H1 (cell line): ENCODE data around the gene MIPOL1. TPM values are rescaled to one million over a fixed set of nuclear protein-coding genes. Genes with fewer than 3 reads are reported as not detected.

Experiments
- CTCF ChIA-PET: fragments of 300-600 bp; sonication (Branson Sonifier 250); formaldehyde crosslinking; loops from one replicate; lab custom pipeline; 2021; ENCODE audit not compliant: partially characterized antibody; lab: Charles Lee
- POLR2A ChIA-PET: fragments of 300-600 bp; sonication (Branson Sonifier 250); formaldehyde crosslinking; loops from one replicate; lab custom pipeline; 2021; ENCODE audit warnings: inconsistent platforms; ENCODE audit not compliant: partially characterized antibody; lab: Charles Lee
- DNase-seq, 2 experiments: peaks; one replicate each; pipeline versions ENCODE4 v3.0.0 to v3.0.0-alpha.2; 2010 to 2022; ENCODE audit warnings: low spot score in 2 of 2, low read depth in 1 of 2, mixed read lengths in 1 of 2
- FAIRE-seq: peaks from 2 replicates; lab custom pipeline; 2011; peaks lifted over from hg19 to GRCh38; lab: Jason Lieb, UNC
- H2AFZ ChIP-seq: 2 replicates; pipeline ENCODE4 v1.8.1; 2012; ENCODE audit warnings: low read length, inconsistent platforms
- H2AK5ac ChIP-seq: 2 replicates; pipeline ENCODE4 v1.6.1; 2013; ENCODE audit warnings: low read depth, low read length
- H2BK120ac ChIP-seq: replicated peaks from 2 replicates; pipeline ENCODE3; 2013; ENCODE audit warnings: low read depth, low read length, inconsistent platforms
- H2BK12ac ChIP-seq: 2 replicates; pipeline ENCODE4 v1.6.1; 2013; ENCODE audit warnings: low read depth, low read length
- H2BK15ac ChIP-seq: 2 replicates; pipeline ENCODE4 v1.6.1; 2013; ENCODE audit warnings: low read length
- H2BK20ac ChIP-seq: 2 replicates; pipeline ENCODE4 v1.6.1; 2013; ENCODE audit warnings: low read length
- H2BK5ac ChIP-seq: 2 replicates; pipeline ENCODE4 v1.6.1; 2013; ENCODE audit warnings: low read depth, low read length
- H3K14ac ChIP-seq: 2 replicates; pipeline ENCODE4 v1.6.1; 2013; ENCODE audit warnings: inconsistent platforms; ENCODE audit not compliant: insufficient read length
- H3K18ac ChIP-seq: 2 replicates; pipeline ENCODE4 v1.6.1; 2013; ENCODE audit warnings: low read length; ENCODE audit errors: extremely low read depth
- H3K23ac ChIP-seq: 2 replicates; pipeline ENCODE4 v1.6.1; 2013; ENCODE audit warnings: inconsistent platforms; ENCODE audit not compliant: insufficient read length
- H3K23me2 ChIP-seq: 2 replicates; pipeline ENCODE4 v1.6.1; 2013; ENCODE audit warnings: low read depth, low read length
- H3K27ac ChIP-seq: 2 replicates; pipeline ENCODE4 v1.6.1; 2011; ENCODE audit warnings: low read depth, low read length, inconsistent platforms
- H3K27me3 ChIP-seq, 4 experiments: replicated peaks in 1 of 4; 1 replicate in 1 of 4; 2 replicates in 3 of 4; pipeline versions ENCODE4 v1.6.1 to v1.8.1; 2011 to 2013; ENCODE audit warnings: low read length in 3 of 4, mild to moderate bottlenecking in 3 of 4, inconsistent platforms in 2 of 4, mixed read lengths in 2 of 4, moderate library complexity in 1 of 4; ENCODE audit not compliant: control insufficient read depth in 3 of 4, insufficient read depth in 3 of 4; ENCODE audit errors: extremely low read depth in 1 of 4
- H3K36me3 ChIP-seq, 4 experiments: 2 replicates each; pipeline versions ENCODE4 v1.6.1 to v1.8.1; 2011 to 2013; ENCODE audit warnings: mild to moderate bottlenecking in 4 of 4, low read length in 3 of 4, moderate library complexity in 2 of 4, control low read depth in 1 of 4, inconsistent platforms in 1 of 4; ENCODE audit not compliant: insufficient read depth in 4 of 4, control insufficient read depth in 2 of 4
- H3K4ac ChIP-seq: replicated peaks from 2 replicates; pipeline ENCODE3; 2013; ENCODE audit warnings: low read length, low read depth, mixed read lengths, inconsistent platforms; ENCODE audit not compliant: insufficient read length
- H3K4me1 ChIP-seq, 4 experiments: replicated peaks in 1 of 4; 1 replicate in 1 of 4; 2 replicates in 3 of 4; pipeline versions ENCODE4 v1.6.1 to v1.8.1; 2011 to 2013; ENCODE audit warnings: low read length in 3 of 4, inconsistent platforms in 2 of 4, mixed read lengths in 1 of 4; ENCODE audit not compliant: insufficient read depth in 4 of 4, control insufficient read depth in 3 of 4
- H3K4me2 ChIP-seq, 2 experiments: 2 replicates each; pipeline versions ENCODE4 v1.6.1 to v1.8.1; 2011 to 2013; ENCODE audit warnings: low read depth in 2 of 2, low read length in 2 of 2, control low read depth in 1 of 2, inconsistent platforms in 1 of 2, mild to moderate bottlenecking in 1 of 2; ENCODE audit not compliant: insufficient read depth in 1 of 2
- H3K4me3 ChIP-seq, 4 experiments: fragments of 200-600, 300-600 bp in 1 of 4; sonication (generic), shearing (Covaris generic), sonication (Bioruptor Twin) in 1 of 4; 2 replicates each; pipeline versions ENCODE4 v1.5.1 to v1.8.1; 2011 to 2016; ENCODE audit warnings: low read length in 4 of 4, low read depth in 3 of 4, control low read depth in 2 of 4, inconsistent platforms in 2 of 4, mild to moderate bottlenecking in 2 of 4, mixed read lengths in 1 of 4, moderate library complexity in 1 of 4; ENCODE audit not compliant: insufficient read depth in 2 of 4; ENCODE audit errors: extremely low read depth in 1 of 4
- H3K56ac ChIP-seq: replicated peaks from 2 replicates; pipeline ENCODE3; 2013; ENCODE audit warnings: low read depth, mild to moderate bottlenecking, mixed read lengths, low read length, inconsistent platforms; ENCODE audit not compliant: insufficient read length
- H3K79me1 ChIP-seq: 2 replicates; pipeline ENCODE4 v1.6.1; 2013; ENCODE audit warnings: low read depth, low read length, control low read depth
- H3K79me2 ChIP-seq, 2 experiments: 2 replicates each; pipeline versions ENCODE4 v1.6.1 to v1.8.1; 2012 to 2013; ENCODE audit warnings: low read length in 2 of 2, mild to moderate bottlenecking in 2 of 2, inconsistent platforms in 1 of 2; ENCODE audit not compliant: insufficient read depth in 2 of 2, control insufficient read depth in 1 of 2
- H3K9ac ChIP-seq, 4 experiments: replicated peaks in 1 of 4; 1 replicate in 1 of 4; 2 replicates in 3 of 4; pipeline versions ENCODE4 v1.6.1 to v1.8.1; 2011 to 2013; ENCODE audit warnings: low read depth in 3 of 4, low read length in 3 of 4, control low read depth in 2 of 4, mild to moderate bottlenecking in 2 of 4, moderate library complexity in 2 of 4, inconsistent platforms in 1 of 4; ENCODE audit errors: extremely low read depth in 1 of 4
- H3K9me3 ChIP-seq, 2 experiments: 2 replicates each; pipeline versions ENCODE4 v1.6.1 to v1.8.1; 2012 to 2013; ENCODE audit warnings: mild to moderate bottlenecking in 2 of 2, moderate library complexity in 2 of 2, control low read depth in 1 of 2, inconsistent platforms in 1 of 2, low read depth in 1 of 2, low read length in 1 of 2, mixed read lengths in 1 of 2; ENCODE audit not compliant: insufficient read depth in 2 of 2
- H4K20me1 ChIP-seq, 2 experiments: replicated peaks in 1 of 2; 2 replicates each; pipeline versions ENCODE3 to v1.8.1; 2011 to 2013; ENCODE audit warnings: inconsistent platforms in 2 of 2, low read length in 2 of 2, mild to moderate bottlenecking in 1 of 2; ENCODE audit not compliant: insufficient read depth in 2 of 2, control insufficient read depth in 1 of 2
- H4K5ac ChIP-seq: 2 replicates; pipeline ENCODE4 v1.6.1; 2013; ENCODE audit warnings: low read length, low read depth, mixed read lengths, inconsistent platforms; ENCODE audit not compliant: insufficient read length
- H4K8ac ChIP-seq: 2 replicates; pipeline ENCODE4 v1.8.0; 2013; ENCODE audit warnings: mild to moderate bottlenecking, moderate library complexity, low read length, inconsistent platforms; ENCODE audit not compliant: insufficient read depth; ENCODE audit errors: extremely low read depth
- H4K91ac ChIP-seq: replicated peaks from 2 replicates; pipeline ENCODE3; 2013; ENCODE audit warnings: low read length, mixed read lengths, inconsistent platforms; ENCODE audit not compliant: insufficient read length
- CBX5 ChIP-seq: fragments of 300-800, 300-1000 bp; sonication (generic); IDR thresholded peaks from 2 replicates; pipeline ENCODE4 v1.7.1; 2016; ENCODE audit warnings: antibody characterized with exemption, low read length, low read depth
- RFX5 ChIP-seq: IDR thresholded peaks from 2 replicates; pipeline ENCODE4 v1.6.1; 2011; ENCODE audit warnings: low read depth, low read length, improper control_type of control experiment, borderline replicate concordance
- polyA plus RNA-seq, 7 experiments: library from polyadenylated mRNA; depleted of rRNA in 3 of 7; stranded (reverse) in 5 of 7; unstranded in 2 of 7; fragments of >200 nt in 5 of 7; fragments of 200-250 nt in 2 of 7; gene quantifications; 1 replicate in 5 of 7; 2 replicates in 1 of 7; 4 replicates in 1 of 7; pipeline versions ENCODE4 v1.2.1 to v1.2.3, GENCODE V29; 2011 to 2013; ENCODE audit warnings: missing spikeins in 2 of 7, mixed read lengths in 2 of 7
- total RNA-seq: library from RNA; stranded (reverse); fragmentation: NEBNext Ultra II Directional; extraction: Animal tissue kit (Norgen Biotek cat#: 25700); gene quantifications from 2 replicates; pipeline ENCODE4 v1.2.1, GENCODE V29; 2021

Gene MIPOL1
- total and polyA plus RNA-seq, 2 of the 8 experiments (the other 6 are each of a cell fraction or from before 2014, with no cell fraction given): 2.8 to 23.9 TPM

DNA sequence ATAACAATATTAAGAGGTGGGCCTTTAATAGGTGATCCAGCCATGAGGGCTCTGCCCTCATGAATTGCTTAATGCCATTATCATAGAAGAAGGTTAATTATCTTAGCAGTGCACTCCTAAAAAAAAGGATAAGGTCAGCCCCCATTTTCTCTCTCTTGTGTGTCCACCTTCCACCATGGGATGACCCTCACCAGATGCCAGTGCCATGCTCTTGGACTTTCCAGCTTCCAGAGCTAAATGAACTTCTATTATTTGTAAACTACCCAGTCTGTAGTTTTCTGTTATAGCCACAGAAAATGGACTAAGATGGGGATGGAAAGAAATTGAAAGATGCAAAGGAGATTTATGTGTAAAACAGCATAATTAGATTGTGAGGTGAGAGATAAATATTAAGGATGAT, 271.9 kb downstream of the MIPOL1 start:
- Histone ChIP-seq H3K23ac (no peak overlapping the region), H2BK12ac (no peak overlapping the region), H2BK5ac (no peak overlapping the region), H4K8ac (no peak overlapping the region), H3K79me2 (no peaks in the 10 kb centered on the region), H3K4me3 (no peak overlapping the region), H4K5ac (no peak overlapping the region), H2BK20ac (no peak overlapping the region), H2AK5ac (no peak overlapping the region), H3K4me2 (no peak overlapping the region), H2BK120ac (no peak overlapping the region), H4K20me1 (no peaks in the 10 kb centered on the region), H3K27me3 (no peaks in the 10 kb centered on the region), H3K56ac (no peak overlapping the region), H3K79me1 (no peaks in the 10 kb centered on the region), H3K27ac (no peak overlapping the region), H4K91ac (no peak overlapping the region), H3K4ac (no peak overlapping the region), H2BK15ac (no peak overlapping the region), H3K18ac (no peak overlapping the region), H3K36me3 (no peaks in the 10 kb centered on the region), H3K9me3 (no peaks in the 10 kb centered on the region), H3K23me2 (no peaks in the 10 kb centered on the region), H2AFZ (no peak overlapping the region), H3K9ac (no peak overlapping the region), H3K4me1 (no peaks in the 10 kb centered on the region), H3K14ac (no peak overlapping the region)
- POLR2A ChIA-PET: interaction anchor here (0.6 kb wide), 1 partner anchor 20 kb away, joined by 3 read pairs; no protein-coding TSS in a partner anchor
- CTCF ChIA-PET: no interaction called here
- TF ChIP-seq RFX5 (no peak), CBX5 (no peak)
- FAIRE-seq: no peak
- DNase-seq: no peak
